Mesothelial cell of epicardium (in vitro differentiated cells): Measurements from ENCODE around the gene GPR137. TPM values are rescaled to one million over a fixed set of nuclear protein-coding genes. Genes with fewer than 3 reads are reported as not detected.
"Not testable (repeated sequence)": the region's sequence is repeated elsewhere in the genome, so short reads cannot be mapped to it uniquely, and the experiment has no call there.

Experiments
- DNase-seq, 2 experiments: peaks; one replicate each; pipeline ENCODE4 v3.0.0; 2021; ENCODE audit warnings: low spot score in 2 of 2; ENCODE audit not compliant: unreplicated experiment in 2 of 2
- H3K27ac Mint-ChIP-seq: 2 replicates; pipeline ENCODE4 v1.8.0; 2021; ENCODE audit warnings: mixed read lengths
- H3K27me3 Mint-ChIP-seq: 2 replicates; pipeline ENCODE4 v1.8.0; 2021; ENCODE audit warnings: low read depth, mixed read lengths
- H3K36me3 Mint-ChIP-seq: 2 replicates; pipeline ENCODE4 v1.8.0; 2021; ENCODE audit warnings: mixed read lengths
- H3K4me1 Mint-ChIP-seq: 2 replicates; pipeline ENCODE4 v1.8.0; 2021; ENCODE audit warnings: mixed read lengths
- H3K4me3 Mint-ChIP-seq: 2 replicates; pipeline ENCODE4 v1.8.0; 2021; ENCODE audit warnings: mild to moderate bottlenecking, moderate library complexity, mixed read lengths
- H3K9me3 Mint-ChIP-seq: 2 replicates; pipeline ENCODE4 v1.8.0; 2021; ENCODE audit warnings: mixed read lengths
- total RNA-seq: library from RNA; stranded (reverse); gene quantifications from 3 replicates; pipeline ENCODE4 v1.2.1, GENCODE V29; 2021
- TF ChIP-seq, protein P1 (sequence below): fragments of 200-600 bp; sonication (generic); IDR thresholded peaks from one replicate; pipeline ENCODE4 v1.5.0; 2021; ENCODE audit warnings: antibody characterized with exemption; ENCODE audit not compliant: unreplicated experiment

Gene GPR137
- total RNA-seq, 1 donor from 2014 or later = 43.8 TPM

DNA sequence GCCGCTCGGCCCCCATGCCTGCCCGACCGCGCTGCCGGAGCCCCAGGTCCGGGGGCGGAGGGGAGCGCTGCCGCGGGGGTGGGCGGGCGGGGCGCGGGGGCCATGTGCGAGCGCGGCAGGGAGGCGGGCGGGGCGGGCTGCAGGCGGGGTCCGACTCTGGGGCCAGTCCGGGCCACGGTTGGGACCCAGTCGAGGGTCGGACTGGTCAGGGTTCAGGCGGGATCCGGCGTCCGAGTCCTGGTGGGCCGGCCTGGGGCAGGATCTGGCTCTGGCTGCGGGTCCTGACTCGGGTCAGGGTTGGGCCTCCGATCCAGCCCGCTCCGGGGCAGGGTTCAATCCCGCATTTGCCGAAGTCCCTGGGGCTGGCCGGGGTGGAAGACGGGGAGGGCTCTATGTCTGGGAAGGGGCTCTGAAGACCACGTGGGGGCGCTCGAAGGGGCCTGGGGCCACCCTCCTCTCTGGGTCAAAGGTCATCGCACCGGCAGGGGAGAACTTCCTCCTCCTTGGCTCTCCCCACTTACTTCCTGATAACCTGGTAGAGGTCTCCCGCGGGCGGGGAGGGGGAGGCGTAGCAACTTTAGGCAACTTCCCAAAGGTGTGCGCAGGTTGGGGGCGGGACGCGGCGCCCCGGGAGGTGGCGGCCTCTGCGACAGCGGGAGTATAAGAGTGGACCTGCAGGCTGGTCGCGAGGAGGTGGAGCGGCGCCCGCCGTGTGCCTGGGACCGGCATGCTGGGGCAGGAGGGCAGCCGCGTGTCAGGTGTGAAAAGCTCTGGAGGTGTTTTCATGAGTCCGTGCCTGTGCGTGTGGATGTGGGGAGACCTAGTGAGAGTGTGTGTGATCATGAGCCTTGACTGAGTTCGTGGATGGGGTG lies 20.3 kb downstream of the GPR137 start:
- DNase-seq = peak in 1 of 2 experiments; percentile 56
- Mint-ChIP-seq H3K27ac (peak overlapping the region; percentile 89), H3K27me3 (peaks cover 15% of the 10 kb centered on the region), H3K4me3 (peak overlapping the region; percentile 86), H3K36me3 (peaks cover 4% of the 10 kb centered on the region), H3K9me3 (no peaks in the 10 kb centered on the region), H3K4me1 (peaks cover 14% of the 10 kb centered on the region)
- TF ChIP-seq, protein P1, sequence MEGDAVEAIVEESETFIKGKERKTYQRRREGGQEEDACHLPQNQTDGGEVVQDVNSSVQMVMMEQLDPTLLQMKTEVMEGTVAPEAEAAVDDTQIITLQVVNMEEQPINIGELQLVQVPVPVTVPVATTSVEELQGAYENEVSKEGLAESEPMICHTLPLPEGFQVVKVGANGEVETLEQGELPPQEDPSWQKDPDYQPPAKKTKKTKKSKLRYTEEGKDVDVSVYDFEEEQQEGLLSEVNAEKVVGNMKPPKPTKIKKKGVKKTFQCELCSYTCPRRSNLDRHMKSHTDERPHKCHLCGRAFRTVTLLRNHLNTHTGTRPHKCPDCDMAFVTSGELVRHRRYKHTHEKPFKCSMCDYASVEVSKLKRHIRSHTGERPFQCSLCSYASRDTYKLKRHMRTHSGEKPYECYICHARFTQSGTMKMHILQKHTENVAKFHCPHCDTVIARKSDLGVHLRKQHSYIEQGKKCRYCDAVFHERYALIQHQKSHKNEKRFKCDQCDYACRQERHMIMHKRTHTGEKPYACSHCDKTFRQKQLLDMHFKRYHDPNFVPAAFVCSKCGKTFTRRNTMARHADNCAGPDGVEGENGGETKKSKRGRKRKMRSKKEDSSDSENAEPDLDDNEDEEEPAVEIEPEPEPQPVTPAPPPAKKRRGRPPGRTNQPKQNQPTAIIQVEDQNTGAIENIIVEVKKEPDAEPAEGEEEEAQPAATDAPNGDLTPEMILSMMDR = no peak

DNA sequence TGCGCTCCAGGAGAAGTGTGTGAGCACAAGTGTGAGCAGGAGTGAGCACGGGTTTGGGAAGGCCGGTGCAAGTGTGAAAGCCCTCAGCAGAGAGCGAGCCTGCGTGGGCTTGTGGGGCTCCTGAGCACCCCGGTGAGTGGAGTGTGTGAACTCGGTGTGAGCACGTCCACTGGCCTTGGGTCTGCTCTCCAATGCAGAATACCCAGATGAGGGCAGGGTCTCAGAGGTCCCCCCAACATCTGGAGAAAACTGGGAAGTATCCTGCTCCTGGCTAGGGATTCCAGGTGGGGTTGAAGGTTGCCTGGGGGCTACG lies 20.9 kb downstream of the GPR137 start:
- no peaks in the 10 kb centered on the region for H3K9me3 Mint-ChIP-seq
- peak overlapping the region; percentile 89 for H3K27ac Mint-ChIP-seq
- H3K4me3 Mint-ChIP-seq = peak overlapping the region; percentile 86
- TF ChIP-seq, protein P1 = no peak
- peaks cover 12% of the 10 kb centered on the region for H3K27me3 Mint-ChIP-seq
- peaks cover 15% of the 10 kb centered on the region for H3K4me1 Mint-ChIP-seq
- H3K36me3 Mint-ChIP-seq = peaks cover 5% of the 10 kb centered on the region
- DNase-seq = no peak

GRCh38 chr11:64306876-64307622 lies 21.4 kb downstream of the GPR137 start:
- H3K4me3 Mint-ChIP-seq = peak overlapping the region; percentile 86
- H3K36me3 Mint-ChIP-seq = peaks cover 5% of the 10 kb centered on the region
- DNase-seq = no peak
- TF ChIP-seq, protein P1 = no peak
- no peaks in the 10 kb centered on the region for H3K9me3 Mint-ChIP-seq
- peaks cover 15% of the 10 kb centered on the region for H3K4me1 Mint-ChIP-seq
- no peak overlapping the region for H3K27ac Mint-ChIP-seq
- H3K27me3 Mint-ChIP-seq = peaks cover 7% of the 10 kb centered on the region

DNA sequence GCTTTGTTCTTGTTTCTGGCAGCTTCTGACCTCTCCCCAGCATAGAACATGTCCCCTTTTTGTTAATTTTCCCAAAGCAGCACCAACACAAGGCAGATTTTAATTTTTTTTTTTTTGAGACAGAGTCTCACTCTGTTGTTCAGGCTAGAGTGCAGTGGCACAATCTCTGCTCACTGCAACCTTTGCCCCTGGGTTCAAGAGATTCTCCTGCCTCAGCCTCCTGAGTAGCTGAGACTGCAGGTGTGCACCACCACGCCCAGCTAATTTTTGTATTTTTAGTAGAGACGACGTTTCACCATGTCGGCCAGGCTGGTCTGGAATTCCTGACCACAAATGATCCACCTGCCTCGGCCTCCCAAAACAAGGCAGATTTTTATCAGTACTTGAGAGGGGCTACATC lies 22.1 kb downstream of the GPR137 start:
- not testable (repeated sequence) for H3K27me3 Mint-ChIP-seq, DNase-seq, H3K36me3 Mint-ChIP-seq, H3K9me3 Mint-ChIP-seq
- peaks cover 15% of the 10 kb centered on the region for H3K4me1 Mint-ChIP-seq
- H3K27ac Mint-ChIP-seq = peak overlapping the region; percentile 7
- H3K4me3 Mint-ChIP-seq = peak overlapping the region; percentile 15

GRCh38 chr11:64312947-64313346 lies 27.3 kb downstream of the GPR137 start:
- H3K4me1 Mint-ChIP-seq = peaks cover 14% of the 10 kb centered on the region
- no peak overlapping the region for H3K4me3 Mint-ChIP-seq
- H3K27me3 Mint-ChIP-seq = no peaks in the 10 kb centered on the region
- no peak overlapping the region for H3K27ac Mint-ChIP-seq
- TF ChIP-seq, protein P1 = no peak
- H3K9me3 Mint-ChIP-seq = no peaks in the 10 kb centered on the region
- peaks cover 3% of the 10 kb centered on the region for H3K36me3 Mint-ChIP-seq
- DNase-seq = no peak
